Lower leg skin (tissue), 3 donors: ENCODE results near the gene PPM1B.

Experiments used
- POLR2A ChIP-seq, 2 donors: fragments of 450-650 bp; IDR thresholded peaks; one replicate each; pipeline ENCODE4 v1.6.1; 2016 to 2017; ENCODE audit warnings: antibody characterized with exemption in 2 of 2, mild to moderate bottlenecking in 1 of 2, moderate library complexity in 1 of 2
- TF ChIP-seq, protein P1 (sequence below), 3 donors: fragments of 450-650 bp; IDR thresholded peaks; one replicate each; pipeline ENCODE4 v1.5.1; 2016; ENCODE audit warnings: antibody characterized with exemption in 3 of 3, mild to moderate bottlenecking in 3 of 3, moderate library complexity in 2 of 3

DNA sequence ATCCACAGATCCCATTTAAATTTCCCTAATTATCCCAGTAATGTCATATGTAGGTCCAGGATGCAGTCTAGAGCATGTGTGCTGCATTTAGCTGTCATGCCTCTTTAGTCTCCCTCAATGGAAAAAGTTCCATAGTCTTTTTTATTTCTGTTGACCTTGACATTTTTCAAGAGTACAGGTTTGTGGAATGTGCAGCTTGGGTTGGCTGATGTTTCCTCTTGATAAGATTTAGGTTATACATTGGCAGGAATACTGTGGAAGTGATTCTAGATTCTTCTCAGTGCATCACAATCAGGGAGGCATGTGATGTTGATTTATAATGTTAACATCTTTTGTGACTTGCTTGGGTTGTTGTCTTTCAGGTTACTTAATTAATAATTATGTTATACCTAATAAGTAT is 42.5 kb downstream of the PPM1B start:
- TF ChIP-seq, protein P1, sequence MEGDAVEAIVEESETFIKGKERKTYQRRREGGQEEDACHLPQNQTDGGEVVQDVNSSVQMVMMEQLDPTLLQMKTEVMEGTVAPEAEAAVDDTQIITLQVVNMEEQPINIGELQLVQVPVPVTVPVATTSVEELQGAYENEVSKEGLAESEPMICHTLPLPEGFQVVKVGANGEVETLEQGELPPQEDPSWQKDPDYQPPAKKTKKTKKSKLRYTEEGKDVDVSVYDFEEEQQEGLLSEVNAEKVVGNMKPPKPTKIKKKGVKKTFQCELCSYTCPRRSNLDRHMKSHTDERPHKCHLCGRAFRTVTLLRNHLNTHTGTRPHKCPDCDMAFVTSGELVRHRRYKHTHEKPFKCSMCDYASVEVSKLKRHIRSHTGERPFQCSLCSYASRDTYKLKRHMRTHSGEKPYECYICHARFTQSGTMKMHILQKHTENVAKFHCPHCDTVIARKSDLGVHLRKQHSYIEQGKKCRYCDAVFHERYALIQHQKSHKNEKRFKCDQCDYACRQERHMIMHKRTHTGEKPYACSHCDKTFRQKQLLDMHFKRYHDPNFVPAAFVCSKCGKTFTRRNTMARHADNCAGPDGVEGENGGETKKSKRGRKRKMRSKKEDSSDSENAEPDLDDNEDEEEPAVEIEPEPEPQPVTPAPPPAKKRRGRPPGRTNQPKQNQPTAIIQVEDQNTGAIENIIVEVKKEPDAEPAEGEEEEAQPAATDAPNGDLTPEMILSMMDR (IDR thresholded peaks at IDR 0.05): no peak
- TF ChIP-seq POLR2A (IDR thresholded peaks at IDR 0.05): no peak
